Astrocyte (in vitro differentiated cells and primary cell): ENCODE data around the gene OR6C2. TPM values are rescaled to one million over a fixed set of nuclear protein-coding genes. Genes with fewer than 3 reads are reported as not detected.

Source experiments
- DNase-seq: peaks from one replicate; pipeline ENCODE4 v3.0.0-alpha.2; 2010; ENCODE audit warnings: low read depth
- FAIRE-seq: peaks from 2 replicates; lab custom pipeline; 2011; peaks lifted over from hg19 to GRCh38; lab: Jason Lieb, UNC
- H2AFZ ChIP-seq: 2 replicates; pipeline ENCODE4 v1.6.0; 2012; ENCODE audit warnings: low read depth, low read length, inconsistent platforms
- H3K27ac ChIP-seq: 2 replicates; pipeline ENCODE4 v1.5.1; 2011; ENCODE audit warnings: low read depth, low read length, inconsistent platforms
- H3K27me3 ChIP-seq: 2 replicates; pipeline ENCODE4 v1.6.0; 2011; ENCODE audit warnings: low read length, inconsistent platforms; ENCODE audit not compliant: insufficient read depth
- H3K36me3 ChIP-seq: 2 replicates; pipeline ENCODE4 v1.5.1; 2011; ENCODE audit warnings: low read length, inconsistent platforms; ENCODE audit not compliant: insufficient read depth
- H3K4me1 ChIP-seq: 2 replicates; pipeline ENCODE4 v1.5.1; 2011; ENCODE audit warnings: low read length, inconsistent platforms; ENCODE audit not compliant: insufficient read depth
- H3K4me2 ChIP-seq: 2 replicates; pipeline ENCODE4 v1.6.0; 2012; ENCODE audit warnings: low read length, inconsistent platforms
- H3K4me3 ChIP-seq: 2 replicates; pipeline ENCODE4 v1.5.1; 2011; ENCODE audit warnings: low read depth, mild to moderate bottlenecking, low read length, inconsistent platforms; ENCODE audit not compliant: insufficient read depth
- H3K79me2 ChIP-seq: 2 replicates; pipeline ENCODE4 v1.6.0; 2012; ENCODE audit warnings: mild to moderate bottlenecking, low read length, inconsistent platforms; ENCODE audit not compliant: insufficient read depth
- H3K9ac ChIP-seq: 2 replicates; pipeline ENCODE4 v1.6.0; 2012; ENCODE audit warnings: mild to moderate bottlenecking, low read length, inconsistent platforms
- H3K9me3 ChIP-seq: 2 replicates; pipeline ENCODE4 v1.5.1; 2012; ENCODE audit warnings: low read depth, mild to moderate bottlenecking, low read length, inconsistent platforms; ENCODE audit not compliant: insufficient read depth
- H4K20me1 ChIP-seq: 2 replicates; pipeline ENCODE4 v1.6.0; 2012; ENCODE audit warnings: low read length, inconsistent platforms; ENCODE audit not compliant: insufficient read depth
- H3K27ac Mint-ChIP-seq: one replicate; pipeline ENCODE4 v1.8.0; 2021; ENCODE audit warnings: mild to moderate bottlenecking, mixed read lengths; ENCODE audit not compliant: unreplicated experiment
- H3K27me3 Mint-ChIP-seq: one replicate; pipeline ENCODE4 v1.8.0; 2021; ENCODE audit warnings: low read depth, mixed read lengths; ENCODE audit not compliant: unreplicated experiment
- H3K36me3 Mint-ChIP-seq: one replicate; pipeline ENCODE4 v1.8.0; 2021; ENCODE audit warnings: low read depth, mixed read lengths; ENCODE audit not compliant: unreplicated experiment
- H3K4me1 Mint-ChIP-seq: one replicate; pipeline ENCODE4 v1.8.0; 2021; ENCODE audit warnings: low read depth, mixed read lengths; ENCODE audit not compliant: unreplicated experiment
- H3K4me3 Mint-ChIP-seq: one replicate; pipeline ENCODE4 v1.8.0; 2021; ENCODE audit warnings: mild to moderate bottlenecking, moderate library complexity, mixed read lengths; ENCODE audit not compliant: unreplicated experiment
- H3K9me3 Mint-ChIP-seq: one replicate; pipeline ENCODE4 v1.8.0; 2021; ENCODE audit warnings: mild to moderate bottlenecking, mixed read lengths; ENCODE audit not compliant: unreplicated experiment
- CTCF ChIP-seq: IDR thresholded peaks from 2 replicates; pipeline ENCODE4 v1.5.1; 2011; ENCODE audit warnings: low read depth, mild to moderate bottlenecking, inconsistent platforms, low read length, moderate library complexity; ENCODE audit not compliant: insufficient read depth
- EZH2 ChIP-seq: IDR thresholded peaks from 2 replicates; pipeline ENCODE4 v1.6.1; 2012; ENCODE audit warnings: mild to moderate bottlenecking, low read length, inconsistent platforms; ENCODE audit not compliant: insufficient read depth
- total RNA-seq: library from RNA; stranded (reverse); gene quantifications from 2 replicates; pipeline ENCODE4 v1.2.1, GENCODE V29; 2021

The OR6C2 gene
- total RNA-seq, 1 donor from 2014 or later, result not detected

DNA sequence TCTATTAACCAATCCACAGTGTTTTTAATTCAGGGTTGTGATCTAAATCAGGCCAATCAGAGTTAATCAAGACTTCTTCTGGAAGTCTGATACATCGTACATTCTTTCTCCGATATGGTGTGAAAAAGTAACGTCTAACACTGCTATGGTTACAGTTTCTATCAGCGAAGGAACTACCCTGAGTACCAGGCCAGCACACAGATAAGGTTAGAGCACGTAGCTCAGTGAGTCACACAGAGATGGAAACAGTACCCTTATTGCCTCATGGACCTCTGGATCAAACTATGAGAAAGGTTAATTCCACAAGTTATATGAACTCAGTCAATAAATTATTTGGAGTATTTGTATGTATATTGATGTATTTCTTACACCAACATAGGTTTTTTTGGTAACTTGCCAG is 51.6 kb downstream of the OR6C2 start:
- TF ChIP-seq EZH2 (no peak), CTCF (no peak)
- Histone ChIP-seq H4K20me1 (no peaks in the 10 kb centered on the region), H3K27ac (no peak overlapping the region), H3K9ac (no peak overlapping the region), H3K9me3 (no peaks in the 10 kb centered on the region), H3K4me2 (no peak overlapping the region), H3K36me3 (no peaks in the 10 kb centered on the region), H3K4me1 (no peaks in the 10 kb centered on the region), H3K27me3 (no peaks in the 10 kb centered on the region), H3K4me3 (no peak overlapping the region), H2AFZ (no peak overlapping the region), H3K79me2 (no peaks in the 10 kb centered on the region)
- DNase-seq (no peak), FAIRE-seq (no peak)
- no peaks in the 10 kb centered on the region for H3K27me3 Mint-ChIP-seq
- H3K27ac Mint-ChIP-seq, result no peak overlapping the region
- no peak overlapping the region for H3K4me3 Mint-ChIP-seq
- no peaks in the 10 kb centered on the region for H3K9me3 Mint-ChIP-seq
- no peaks in the 10 kb centered on the region for H3K36me3 Mint-ChIP-seq
- H3K4me1 Mint-ChIP-seq, result peaks cover 14% of the 10 kb centered on the region

DNA sequence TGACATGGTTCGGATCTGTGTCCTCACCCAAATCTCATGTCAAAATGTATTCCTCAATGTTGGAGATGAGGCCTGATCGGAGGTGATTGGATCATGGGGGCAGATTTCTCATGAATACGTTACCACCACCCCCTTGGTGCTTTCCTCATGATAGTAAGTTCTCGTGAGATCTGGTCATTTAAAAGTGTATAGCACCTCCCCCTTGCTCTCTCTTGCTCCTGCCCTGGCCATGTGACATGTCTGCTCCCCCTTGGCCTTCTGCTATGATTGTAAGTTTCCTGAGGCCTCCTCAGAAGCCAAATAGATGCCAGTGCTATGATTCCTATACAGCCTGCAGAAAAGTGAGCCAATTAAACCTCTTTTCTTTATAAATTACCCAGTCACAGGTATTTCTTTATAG is 55.4 kb downstream of the OR6C2 start:
- Mint-ChIP-seq H3K4me1 (peaks cover 14% of the 10 kb centered on the region), H3K27ac (peak overlapping the region; percentile 20), H3K27me3 (no peaks in the 10 kb centered on the region), H3K9me3 (no peaks in the 10 kb centered on the region), H3K36me3 (no peaks in the 10 kb centered on the region), H3K4me3 (no peak overlapping the region)
- no peak for TF ChIP-seq EZH2
- TF ChIP-seq CTCF, result no peak
- H3K4me1 ChIP-seq, result no peaks in the 10 kb centered on the region
- H4K20me1 ChIP-seq, result no peaks in the 10 kb centered on the region
- H3K4me2 ChIP-seq, result no peak overlapping the region
- no peak overlapping the region for H3K4me3 ChIP-seq
- no peak overlapping the region for H3K27ac ChIP-seq
- no peaks in the 10 kb centered on the region for H3K9me3 ChIP-seq
- H3K36me3 ChIP-seq, result no peaks in the 10 kb centered on the region
- H3K9ac ChIP-seq, result no peak overlapping the region
- no peaks in the 10 kb centered on the region for H3K79me2 ChIP-seq
- no peaks in the 10 kb centered on the region for H3K27me3 ChIP-seq
- DNase-seq (no peak), FAIRE-seq (no peak)
- no peak overlapping the region for H2AFZ ChIP-seq

GRCh38 chr12:55499810-55500252 is 56.0 kb downstream of the OR6C2 start:
- no peak for DNase-seq
- Histone ChIP-seq H2AFZ (no peak overlapping the region), H3K9me3 (no peaks in the 10 kb centered on the region), H3K4me3 (no peak overlapping the region), H3K4me1 (no peaks in the 10 kb centered on the region), H3K79me2 (no peaks in the 10 kb centered on the region), H3K27ac (no peak overlapping the region), H3K4me2 (no peak overlapping the region), H4K20me1 (no peaks in the 10 kb centered on the region), H3K9ac (no peak overlapping the region), H3K27me3 (no peaks in the 10 kb centered on the region), H3K36me3 (no peaks in the 10 kb centered on the region)
- Mint-ChIP-seq H3K27ac (no peak overlapping the region), H3K9me3 (no peaks in the 10 kb centered on the region), H3K36me3 (no peaks in the 10 kb centered on the region), H3K27me3 (no peaks in the 10 kb centered on the region), H3K4me1 (peaks cover 14% of the 10 kb centered on the region), H3K4me3 (no peak overlapping the region)
- no peak for FAIRE-seq
- no peak for TF ChIP-seq CTCF
- TF ChIP-seq EZH2, result no peak
